HepG2 (cell line): ENCODE data around the gene ABCC5. TPM values are rescaled to one million over a fixed set of nuclear protein-coding genes. Genes with fewer than 3 reads are reported as not detected.

Source experiments
- ATAC-seq: fragments of 200-7000 bp; cut with Tn5 transposase; 3 replicates; pipeline ENCODE4 v1.9.1; 2020; ENCODE audit warnings: mild to moderate bottlenecking, moderate library complexity
- BruUV-seq: library from RNA; stranded (reverse); fragments of 400-500 nt; replicated peaks from 2 replicates; lab custom pipeline; 2021; lab: Mats Ljungman, UMichigan
- CTCF ChIA-PET: fragments of 300-600 bp; formaldehyde crosslinking; extraction: SDS; loops from one replicate; lab custom pipeline; 2021; ENCODE audit warnings: low total read pairs, inconsistent platforms, low intra/inter-chr PET ratio; lab: Yijun Ruan, JAX
- POLR2A ChIA-PET: fragments of 350-600 bp; sonication (Branson Sonifier 250); formaldehyde crosslinking; loops from one replicate; lab custom pipeline; 2020; ENCODE audit warnings: antibody characterized with exemption, inconsistent platforms; lab: Yijun Ruan, JAX
- DNase-seq: peaks from one replicate; pipeline ENCODE4 v3.0.0-alpha.2; 2015; ENCODE audit warnings: low spot score
- FAIRE-seq: peaks from 3 replicates; lab custom pipeline; 2011; peaks lifted over from hg19 to GRCh38; lab: Jason Lieb, UNC
- H2AFZ ChIP-seq: one replicate; pipeline ENCODE4 v1.6.1; 2011; ENCODE audit warnings: low read length, inconsistent platforms
- H3K27ac ChIP-seq: fragments of 300-600 bp; 3 replicates; pipeline ENCODE4 v1.8.0; 2011; ENCODE audit warnings: mixed run types, mild to moderate bottlenecking, mixed read lengths, low read length, inconsistent platforms; ENCODE audit not compliant: insufficient read depth; ENCODE audit errors: extremely low read length
- H3K27me3 ChIP-seq, 2 experiments: fragments of 200-600 bp in 1 of 2; 2 replicates in 1 of 2; 3 replicates in 1 of 2; pipeline versions ENCODE4 v1.6.0 to v1.8.0; 2011; ENCODE audit warnings: low read length in 2 of 2, mild to moderate bottlenecking in 2 of 2, moderate library complexity in 2 of 2, inconsistent platforms in 1 of 2; ENCODE audit not compliant: insufficient read depth in 2 of 2, control insufficient read depth in 1 of 2
- H3K36me3 ChIP-seq, 2 experiments: fragments of 200-600 bp in 1 of 2; replicated peaks in 1 of 2; 2 replicates in 1 of 2; 3 replicates in 1 of 2; pipeline versions ENCODE4 v1.5.1 to v1.8.0; 2011; ENCODE audit warnings: low read length in 2 of 2, inconsistent platforms in 1 of 2; ENCODE audit not compliant: insufficient read depth in 2 of 2, control insufficient read depth in 1 of 2
- H3K4me1 ChIP-seq: 2 replicates; pipeline ENCODE4 v1.5.1; 2012; ENCODE audit warnings: low read length, inconsistent platforms; ENCODE audit not compliant: insufficient read depth
- H3K4me2 ChIP-seq: 2 replicates; pipeline ENCODE4 v1.6.0; 2011; ENCODE audit warnings: low read depth, low read length, inconsistent platforms
- H3K4me3 ChIP-seq, 3 experiments: fragments of 200-600 bp in 1 of 3; sonication (generic), shearing (Covaris generic) in 1 of 3; replicated peaks in 1 of 3; 2 replicates each; pipeline ENCODE4 v1.5.1; 2011 to 2016; ENCODE audit warnings: low read length in 3 of 3, inconsistent platforms in 2 of 3, low read depth in 2 of 3, mild to moderate bottlenecking in 2 of 3, control low read depth in 1 of 3, mixed read lengths in 1 of 3; ENCODE audit not compliant: insufficient read depth in 1 of 3
- H3K79me2 ChIP-seq: one replicate; pipeline ENCODE4 v1.6.1; 2011; ENCODE audit warnings: low read length, inconsistent platforms; ENCODE audit not compliant: insufficient read depth
- H3K9ac ChIP-seq: 2 replicates; pipeline ENCODE4 v1.6.0; 2011; ENCODE audit warnings: mild to moderate bottlenecking, low read depth, low read length, inconsistent platforms; ENCODE audit not compliant: insufficient read depth
- H3K9me3 ChIP-seq: 2 replicates; pipeline ENCODE4 v1.5.1; 2012; ENCODE audit warnings: mild to moderate bottlenecking, low read length
- H4K20me1 ChIP-seq: 2 replicates; pipeline ENCODE4 v1.6.0; 2011; ENCODE audit warnings: inconsistent platforms, mild to moderate bottlenecking, low read length, moderate library complexity; ENCODE audit not compliant: insufficient read depth
- BRCA1 ChIP-seq: sonication (generic); formaldehyde crosslinking; IDR thresholded peaks from 2 replicates; pipeline ENCODE4 v1.4.0; 2020; ENCODE audit warnings: missing genetic modification reagents
- FLYWCH1 ChIP-seq: sonication (generic); formaldehyde crosslinking; IDR thresholded peaks from 2 replicates; pipeline ENCODE4 v1.8.1; 2023; ENCODE audit warnings: mild to moderate bottlenecking, missing genetic modification reagents
- FOXC1 ChIP-seq: sonication (generic); formaldehyde crosslinking; IDR thresholded peaks from 2 replicates; pipeline ENCODE4 v1.8.0; 2022; ENCODE audit warnings: mild to moderate bottlenecking, missing genetic modification reagents, borderline replicate concordance
- GABPB1 ChIP-seq: IDR thresholded peaks from 2 replicates; pipeline ENCODE4 v1.6.1; 2016; ENCODE audit warnings: mild to moderate bottlenecking, missing genetic modification reagents, moderate library complexity, missing compliant biosample characterization
- KAT8 ChIP-seq: IDR thresholded peaks from 2 replicates; pipeline ENCODE4 v1.6.1; 2016; ENCODE audit warnings: missing genetic modification reagents, missing compliant biosample characterization
- MED1 ChIP-seq: sonication (generic); formaldehyde crosslinking; IDR thresholded peaks from 2 replicates; pipeline ENCODE4 v1.4.0; 2020; ENCODE audit warnings: missing genetic modification reagents
- NFRKB ChIP-seq: fragments of 450-650 bp; IDR thresholded peaks from 2 replicates; pipeline ENCODE4 v1.6.1; 2017
- PATZ1 ChIP-seq: sonication (generic); formaldehyde crosslinking; IDR thresholded peaks from 2 replicates; pipeline ENCODE4 v1.4.0; 2020; ENCODE audit warnings: missing genetic modification reagents
- RFX3 ChIP-seq: IDR thresholded peaks from 2 replicates; pipeline ENCODE4 v1.6.1; 2016; ENCODE audit warnings: missing biosample characterization, missing genetic modification reagents
- SOX5 ChIP-seq: IDR thresholded peaks from 2 replicates; pipeline ENCODE4 v1.6.1; 2016; ENCODE audit warnings: borderline replicate concordance
- THYN1 ChIP-seq: sonication (generic); formaldehyde crosslinking; IDR thresholded peaks from 2 replicates; pipeline ENCODE4 v1.8.1; 2023; ENCODE audit warnings: low read depth, mild to moderate bottlenecking, moderate library complexity, missing genetic modification reagents, borderline replicate concordance
- ZFP41 ChIP-seq: sonication (generic); formaldehyde crosslinking; IDR thresholded peaks from 2 replicates; pipeline ENCODE4 v1.4.0; 2020; ENCODE audit warnings: mild to moderate bottlenecking, missing genetic modification reagents, borderline replicate concordance
- ZFYVE20 ChIP-seq: sonication (generic); formaldehyde crosslinking; IDR thresholded peaks from 2 replicates; pipeline ENCODE4 v1.8.0; 2023; ENCODE audit warnings: low read depth, mild to moderate bottlenecking, moderate library complexity, missing genetic modification reagents, borderline replicate concordance
- WGBS: methylation state at CpG from one replicate; pipeline ENCODE4 v1.1.6; 2017; ENCODE audit warnings: low lambda C conversion rate; 5-methylcytosine and 5-hydroxymethylcytosine counted together
- in situ Hi-C: cut with HindIII; loops from 2 replicates; pipeline ENCODE4 v1.10.0; 2017; ENCODE audit warnings: low pct_unique_long_range_greater_than_20kb; ENCODE audit not compliant: extremely low pct_ligation_motif_present
- intact Hi-C: fragments of 100-400 bp; cut with micrococcal nuclease; formaldehyde crosslinking; loops from one replicate; pipeline ENCODE4 v1.10.0; 2022; ENCODE audit not compliant: unreplicated experiment
- polyA plus RNA-seq, 8 experiments: library from polyadenylated mRNA; depleted of rRNA in 3 of 8; stranded (reverse) in 7 of 8; unstranded in 1 of 8; fragments of >200 nt; fragmentation: Illumina TruSeq in 4 of 8; extraction: Trizol in 4 of 8; gene quantifications; 2 replicates each; pipeline versions ENCODE4 v1.2.1 to v1.2.3, GENCODE V29; 2011 to 2016; ENCODE audit warnings: low read depth in 4 of 8, missing spikeins in 1 of 8, mixed read lengths in 1 of 8; ENCODE audit not compliant: insufficient read depth in 1 of 8
- total RNA-seq, 5 experiments: library from RNA; depleted of rRNA; stranded (reverse); fragments of >200 nt; fragmentation: Illumina TruSeq; extraction: Trizol; gene quantifications; 2 replicates each; pipeline ENCODE4 v1.2.3, GENCODE V29; 2016; ENCODE audit warnings: low read depth in 1 of 5
- TF ChIP-seq, protein P1 (sequence below): sonication (generic); formaldehyde crosslinking; IDR thresholded peaks from 2 replicates; pipeline ENCODE4 v1.5.0; 2020; ENCODE audit warnings: missing genetic modification reagents, mild to moderate bottlenecking, borderline replicate concordance
- TF ChIP-seq, protein P2 (sequence below): sonication (generic); formaldehyde crosslinking; IDR thresholded peaks from 2 replicates; pipeline ENCODE4 v1.8.0; 2022; ENCODE audit warnings: mild to moderate bottlenecking, missing genetic modification reagents, moderate library complexity
- TF ChIP-seq, protein P3 (sequence below): sonication (generic); formaldehyde crosslinking; IDR thresholded peaks from 2 replicates; pipeline ENCODE4 v1.5.0; 2020; ENCODE audit warnings: missing genetic modification reagents
- TF ChIP-seq, protein P4 (sequence below): sonication (generic); formaldehyde crosslinking; IDR thresholded peaks from 2 replicates; pipeline ENCODE4 v1.9.0; 2021; ENCODE audit warnings: missing genetic modification reagents, mild to moderate bottlenecking, borderline replicate concordance

The ABCC5 gene
- total and polyA plus RNA-seq, 2 of the 13 experiments (the other 11 are each of a cell fraction or from before 2014, with no cell fraction given): 12.5 to 12.7 TPM

GRCh38 chr3:183937601-183938286 lies 79.9 kb downstream of the ABCC5 start (continued):
- no peak for TF ChIP-seq BRCA1

DNA sequence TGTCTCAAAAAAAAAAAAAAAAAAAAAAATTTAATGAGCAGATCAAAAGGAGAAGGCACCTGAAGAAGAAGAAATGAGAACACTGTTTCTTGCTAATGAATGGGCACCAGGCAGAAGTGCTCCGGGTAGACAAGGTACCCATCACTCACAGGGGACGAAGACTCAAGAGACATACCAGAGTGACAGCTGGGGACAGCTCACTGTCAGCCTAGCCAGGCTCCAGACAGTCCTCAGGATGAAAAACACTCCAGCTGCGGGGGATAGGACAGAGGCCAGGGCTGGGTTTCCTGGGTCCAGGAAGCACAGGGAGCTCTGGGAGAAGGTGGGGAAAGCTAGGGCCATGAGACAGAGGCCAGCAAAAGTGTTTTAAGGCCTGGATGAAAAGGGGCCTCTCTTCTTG lies 84.5 kb downstream of the ABCC5 start:
- in situ Hi-C loops (no loop called here), intact Hi-C loops (no loop called here)
- H3K27me3 ChIP-seq: no peaks in the 10 kb centered on the region
- TF ChIP-seq ZFP41 (no peak), GABPB1 (CRISPR knock-in tag) (no peak), RFX3 (no peak), SOX5 (CRISPR knock-in tag) (no peak), KAT8 (no peak), FLYWCH1 (CRISPR knock-in tag) (no peak), FOXC1 (no peak), ZFYVE20 (no peak), NFRKB (no peak), PATZ1 (no peak), THYN1 (CRISPR knock-in tag) (no peak), MED1 (no peak)
- TF ChIP-seq, protein P1, sequence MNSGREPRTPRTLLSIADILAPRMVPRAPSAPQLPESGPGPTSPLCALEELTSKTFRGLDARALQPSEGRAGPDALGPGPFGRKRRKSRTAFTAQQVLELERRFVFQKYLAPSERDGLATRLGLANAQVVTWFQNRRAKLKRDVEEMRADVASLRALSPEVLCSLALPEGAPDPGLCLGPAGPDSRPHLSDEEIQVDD (CRISPR knock-in tag): no peak
- TF ChIP-seq, protein P2, sequence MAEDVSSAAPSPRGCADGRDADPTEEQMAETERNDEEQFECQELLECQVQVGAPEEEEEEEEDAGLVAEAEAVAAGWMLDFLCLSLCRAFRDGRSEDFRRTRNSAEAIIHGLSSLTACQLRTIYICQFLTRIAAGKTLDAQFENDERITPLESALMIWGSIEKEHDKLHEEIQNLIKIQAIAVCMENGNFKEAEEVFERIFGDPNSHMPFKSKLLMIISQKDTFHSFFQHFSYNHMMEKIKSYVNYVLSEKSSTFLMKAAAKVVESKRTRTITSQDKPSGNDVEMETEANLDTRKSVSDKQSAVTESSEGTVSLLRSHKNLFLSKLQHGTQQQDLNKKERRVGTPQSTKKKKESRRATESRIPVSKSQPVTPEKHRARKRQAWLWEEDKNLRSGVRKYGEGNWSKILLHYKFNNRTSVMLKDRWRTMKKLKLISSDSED (CRISPR knock-in tag): no peak
- TF ChIP-seq, protein P3, sequence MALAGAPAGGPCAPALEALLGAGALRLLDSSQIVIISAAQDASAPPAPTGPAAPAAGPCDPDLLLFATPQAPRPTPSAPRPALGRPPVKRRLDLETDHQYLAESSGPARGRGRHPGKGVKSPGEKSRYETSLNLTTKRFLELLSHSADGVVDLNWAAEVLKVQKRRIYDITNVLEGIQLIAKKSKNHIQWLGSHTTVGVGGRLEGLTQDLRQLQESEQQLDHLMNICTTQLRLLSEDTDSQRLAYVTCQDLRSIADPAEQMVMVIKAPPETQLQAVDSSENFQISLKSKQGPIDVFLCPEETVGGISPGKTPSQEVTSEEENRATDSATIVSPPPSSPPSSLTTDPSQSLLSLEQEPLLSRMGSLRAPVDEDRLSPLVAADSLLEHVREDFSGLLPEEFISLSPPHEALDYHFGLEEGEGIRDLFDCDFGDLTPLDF (CRISPR knock-in tag): no peak
- TF ChIP-seq, protein P4, sequence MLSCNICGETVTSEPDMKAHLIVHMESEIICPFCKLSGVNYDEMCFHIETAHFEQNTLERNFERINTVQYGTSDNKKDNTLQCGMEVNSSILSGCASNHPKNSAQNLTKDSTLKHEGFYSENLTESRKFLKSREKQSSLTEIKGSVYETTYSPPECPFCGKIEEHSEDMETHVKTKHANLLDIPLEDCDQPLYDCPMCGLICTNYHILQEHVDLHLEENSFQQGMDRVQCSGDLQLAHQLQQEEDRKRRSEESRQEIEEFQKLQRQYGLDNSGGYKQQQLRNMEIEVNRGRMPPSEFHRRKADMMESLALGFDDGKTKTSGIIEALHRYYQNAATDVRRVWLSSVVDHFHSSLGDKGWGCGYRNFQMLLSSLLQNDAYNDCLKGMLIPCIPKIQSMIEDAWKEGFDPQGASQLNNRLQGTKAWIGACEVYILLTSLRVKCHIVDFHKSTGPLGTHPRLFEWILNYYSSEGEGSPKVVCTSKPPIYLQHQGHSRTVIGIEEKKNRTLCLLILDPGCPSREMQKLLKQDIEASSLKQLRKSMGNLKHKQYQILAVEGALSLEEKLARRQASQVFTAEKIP (CRISPR knock-in tag): no peak
- H3K4me2 ChIP-seq: no peak overlapping the region
- peaks cover 1 to 9% of the 10 kb centered on the region in 2 experiments; a peak in 3 of 5 replicates for H3K36me3 ChIP-seq
- FAIRE-seq (no peak), DNase-seq (no peak), ATAC-seq (no peak)
- H3K79me2 ChIP-seq: no peaks in the 10 kb centered on the region
- 95% methylated on average over 3 of the region's 3 CpGs for WGBS
- ChIA-PET CTCF (no interaction called here), POLR2A (interaction anchor here (0.7 kb wide), 1 partner anchor 40 kb away, joined by 3 read pairs; no protein-coding TSS in a partner anchor)
- H3K4me1 ChIP-seq: peaks cover 14% of the 10 kb centered on the region
- no peaks in the 10 kb centered on the region for H3K9me3 ChIP-seq
- no peak overlapping the region for H2AFZ ChIP-seq
- no peak overlapping the region for H3K9ac ChIP-seq
- no peak overlapping the region for H3K27ac ChIP-seq
- H4K20me1 ChIP-seq: no peaks in the 10 kb centered on the region
- H3K4me3 ChIP-seq: no peak overlapping the region
- no TSS peak for BruUV-seq
